GM18511 (cell line): Measurements from ENCODE around the gene SMAD6.
A peak's percentile ranks its signal among the peaks of the same experiment; 100 is the strongest.

Source experiments
- ATAC-seq: cut with Tn5 transposase; IDR thresholded peaks from one replicate; pipeline ENCODE4 v1.9.1; 2021; ENCODE audit warnings: mild to moderate bottlenecking, moderate library complexity; ENCODE audit not compliant: unreplicated experiment

SMAD6 gene

DNA sequence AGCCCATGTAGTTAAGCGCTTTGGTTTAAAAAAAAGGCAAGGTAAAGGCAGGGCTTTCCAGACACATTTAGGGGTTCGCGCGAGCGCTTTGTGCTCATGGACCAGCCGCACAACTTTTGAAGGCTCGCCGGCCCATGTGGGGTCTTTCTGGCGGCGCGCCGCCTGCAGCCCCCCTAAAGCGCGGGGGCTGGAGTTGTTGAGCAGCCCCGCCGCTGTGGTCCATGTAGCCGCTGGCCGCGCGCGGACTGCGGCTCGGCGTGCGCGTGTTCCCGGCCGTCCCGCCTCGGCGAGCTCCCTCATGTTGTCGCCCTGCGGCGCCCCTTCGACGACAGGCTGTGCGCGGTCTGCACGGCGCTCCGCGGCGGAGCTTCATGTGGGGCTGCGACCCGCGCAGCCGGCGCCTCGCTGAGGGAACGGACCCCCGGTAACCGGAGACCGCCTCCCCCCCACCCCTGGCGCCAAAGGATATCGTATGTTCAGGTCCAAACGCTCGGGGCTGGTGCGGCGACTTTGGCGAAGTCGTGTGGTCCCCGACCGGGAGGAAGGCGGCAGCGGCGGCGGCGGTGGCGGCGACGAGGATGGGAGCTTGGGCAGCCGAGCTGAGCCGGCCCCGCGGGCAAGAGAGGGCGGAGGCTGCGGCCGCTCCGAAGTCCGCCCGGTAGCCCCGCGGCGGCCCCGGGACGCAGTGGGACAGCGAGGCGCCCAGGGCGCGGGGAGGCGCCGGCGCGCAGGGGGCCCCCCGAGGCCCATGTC lies 927 bp downstream of the SMAD6 start:
- no peak for ATAC-seq

- ATAC-seq: no peak
Observed at GRCh38 chr15:66703540-66703941, 1.5 kb downstream of the SMAD6 start.

DNA sequence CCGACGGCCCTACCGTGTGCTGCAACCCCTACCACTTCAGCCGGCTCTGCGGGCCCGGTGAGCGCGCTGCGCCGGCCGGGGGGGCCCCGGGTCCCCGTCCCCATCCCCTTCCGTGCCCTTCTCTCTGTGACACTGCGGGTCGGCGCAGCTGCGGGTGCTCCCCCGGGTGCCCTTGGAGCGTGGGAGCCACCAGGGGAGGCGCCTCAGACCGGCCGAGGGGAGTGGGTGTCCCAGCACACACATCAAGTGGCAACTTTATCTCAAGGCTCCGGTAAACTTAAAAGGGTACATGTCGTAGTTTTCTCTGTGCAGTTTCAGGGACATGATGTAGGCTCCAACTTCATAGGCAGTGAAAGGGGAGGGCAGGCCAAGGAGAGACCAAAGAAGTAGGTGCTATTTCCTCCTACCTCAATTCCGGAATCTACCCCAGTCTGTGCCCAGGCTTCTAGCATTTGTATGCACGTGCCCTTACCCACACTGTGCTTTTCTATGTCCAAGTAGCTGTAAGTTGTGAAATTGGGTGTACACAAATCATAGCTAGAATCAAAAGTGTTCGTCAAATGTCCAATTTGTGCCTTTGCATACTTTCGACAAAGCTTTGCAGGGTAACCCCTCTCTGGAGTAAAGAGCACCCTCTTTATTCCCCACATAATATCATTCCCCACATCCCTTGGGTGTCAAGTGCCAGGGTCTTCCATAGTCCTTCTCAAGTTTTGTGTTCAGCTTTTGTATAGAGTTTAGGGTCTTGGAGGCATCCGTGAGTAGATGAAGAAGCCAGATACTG lies 2.2 kb downstream of the SMAD6 start:
- ATAC-seq: no peak

DNA sequence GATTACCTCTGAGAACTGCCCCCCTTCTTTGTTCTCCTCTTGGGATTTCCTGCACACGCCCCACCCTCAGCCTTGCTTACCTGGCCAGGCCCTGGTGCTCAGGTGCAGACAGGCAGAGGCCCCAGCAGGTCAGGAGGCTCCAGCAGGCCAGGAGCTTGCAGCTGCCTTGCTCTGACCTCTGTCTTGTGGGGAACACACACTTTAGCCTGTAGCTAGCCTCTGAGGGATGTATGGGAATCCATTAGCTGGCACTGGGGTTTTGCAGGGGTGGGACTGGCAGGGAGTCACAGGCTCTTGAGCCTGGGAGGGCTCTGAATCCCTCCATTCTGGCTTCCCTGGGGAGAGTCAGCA lies 2.7 kb downstream of the SMAD6 start:
- no peak for ATAC-seq

DNA sequence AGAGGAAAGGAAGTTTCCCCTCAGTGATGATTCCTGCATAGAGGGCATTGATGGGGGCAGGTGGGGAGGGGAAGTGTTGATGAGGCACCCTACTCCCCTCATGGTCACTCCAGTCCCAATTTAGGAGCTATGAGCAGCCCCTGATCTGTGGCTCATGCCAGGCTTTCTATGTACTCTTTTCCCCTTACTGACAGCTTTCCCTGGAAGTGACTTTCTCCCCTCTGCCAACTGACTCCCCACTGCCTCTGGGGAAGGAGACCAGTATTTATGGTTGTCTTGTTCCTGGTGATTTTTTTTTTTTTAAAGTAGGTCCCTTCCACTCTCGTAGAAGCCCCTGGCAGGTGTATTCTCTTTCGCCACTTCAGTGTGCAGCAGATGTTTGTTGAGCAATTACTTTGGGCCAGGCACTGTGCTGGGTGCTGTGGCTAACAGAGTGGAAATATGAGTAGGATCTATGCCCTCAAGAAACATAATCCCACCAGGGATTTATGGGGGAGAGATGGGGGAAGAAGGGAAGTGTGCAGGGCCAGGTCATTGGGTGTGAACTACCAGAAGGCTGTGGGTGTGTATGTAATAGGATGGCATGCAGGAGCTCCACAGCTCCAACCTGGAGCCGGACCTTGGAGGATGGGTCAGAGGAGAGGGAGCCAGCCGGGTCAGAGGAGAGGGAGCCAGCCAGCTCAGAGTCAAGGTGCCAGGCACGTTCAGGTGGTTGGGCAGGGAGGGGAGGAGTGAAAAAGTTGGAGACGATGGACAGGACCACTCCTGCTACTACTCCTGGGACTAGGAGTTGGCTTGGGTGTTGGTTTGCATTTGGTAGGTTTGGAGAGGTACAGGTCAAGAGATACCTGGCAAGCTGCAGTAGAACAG lies 3.5 kb downstream of the SMAD6 start:
- ATAC-seq: no peak

DNA sequence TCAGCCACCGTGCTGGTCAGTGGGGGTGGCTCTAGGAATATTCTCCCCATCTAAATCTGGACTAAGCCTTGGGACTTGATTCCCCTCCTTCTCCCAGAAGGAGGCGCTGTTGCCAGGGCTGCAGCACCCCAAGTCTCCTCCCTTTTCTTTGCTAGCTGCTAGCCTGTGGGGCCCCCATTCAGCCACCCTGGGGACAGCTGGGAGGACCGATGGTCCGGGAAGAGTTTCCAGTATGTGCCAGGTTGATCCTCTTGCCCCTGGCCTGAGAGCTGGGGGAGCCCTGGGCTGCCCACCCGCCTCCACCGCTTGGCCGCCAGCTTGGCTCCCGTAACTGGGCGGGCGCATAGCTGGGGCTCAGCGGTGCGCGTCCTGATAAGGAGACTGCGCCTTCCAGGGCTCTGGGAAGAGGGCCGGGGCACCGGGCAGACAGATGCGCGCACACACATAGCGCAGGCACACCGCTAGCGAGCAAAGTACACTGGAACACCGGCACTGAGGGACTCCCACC lies 4.2 kb downstream of the SMAD6 start:
- ATAC-seq: no peak

- ATAC-seq: no peak
Observed at GRCh38 chr15:66706840-66707239, 4.8 kb downstream of the SMAD6 start.

DNA sequence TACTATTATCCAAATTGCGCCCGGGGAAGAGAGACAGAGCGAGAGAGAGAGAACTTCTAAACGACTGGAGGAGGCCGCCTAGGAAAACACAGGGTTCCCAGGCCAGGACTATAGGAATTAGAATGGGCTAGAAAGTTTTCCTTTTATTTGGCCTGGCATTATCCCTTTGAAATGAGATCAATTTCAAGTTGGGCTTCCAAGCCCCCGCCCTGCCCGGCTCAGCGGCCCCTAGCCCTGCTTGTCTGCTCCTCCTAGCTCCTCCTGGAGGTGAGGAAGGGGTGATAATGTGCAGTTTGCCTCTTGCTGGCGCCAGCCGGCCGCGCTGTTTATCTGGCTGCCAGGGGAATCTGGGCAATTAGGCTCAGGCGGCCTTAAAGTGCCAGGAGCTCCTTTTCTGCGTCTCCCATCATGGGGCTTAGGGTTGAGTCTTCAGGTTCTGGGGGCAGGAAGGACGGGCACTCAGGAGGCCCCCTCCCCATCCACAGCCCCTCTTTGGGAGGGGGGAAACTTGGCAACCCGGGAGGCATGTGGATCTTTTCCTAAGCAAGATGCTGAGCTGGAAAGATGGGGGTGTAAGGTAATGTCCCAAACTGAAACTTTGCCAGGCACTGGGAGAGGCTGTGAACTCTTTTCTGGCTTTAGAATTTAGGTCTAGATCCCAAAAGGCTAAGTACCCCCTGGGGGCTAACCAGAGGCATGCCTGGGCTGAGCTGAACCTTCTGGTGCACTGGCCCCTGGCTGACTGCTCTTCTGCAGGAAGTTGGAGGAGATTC lies 5.5 kb downstream of the SMAD6 start:
- no peak for ATAC-seq

DNA sequence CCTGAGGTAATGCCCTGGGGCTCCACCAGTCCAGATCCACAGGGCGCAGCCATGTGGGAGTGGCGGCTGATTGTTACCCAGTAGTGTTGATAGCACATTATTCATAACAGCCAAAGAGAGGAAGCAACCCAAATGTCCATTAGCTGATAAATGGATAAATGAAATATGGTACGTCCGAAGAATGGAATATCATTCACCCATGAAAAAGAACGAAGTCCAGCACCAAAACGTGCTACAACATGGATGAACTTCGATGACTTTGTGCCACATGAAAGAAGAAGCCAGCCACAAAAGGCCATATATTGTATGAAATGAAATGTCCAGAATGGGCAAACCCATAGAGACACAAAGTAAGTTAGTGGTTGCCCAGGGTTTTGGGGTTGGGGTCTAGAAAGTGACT lies 6.4 kb downstream of the SMAD6 start:
- no peak for ATAC-seq

GRCh38 chr15:66709884-66710283 lies 7.8 kb downstream of the SMAD6 start:
- ATAC-seq: no peak

DNA sequence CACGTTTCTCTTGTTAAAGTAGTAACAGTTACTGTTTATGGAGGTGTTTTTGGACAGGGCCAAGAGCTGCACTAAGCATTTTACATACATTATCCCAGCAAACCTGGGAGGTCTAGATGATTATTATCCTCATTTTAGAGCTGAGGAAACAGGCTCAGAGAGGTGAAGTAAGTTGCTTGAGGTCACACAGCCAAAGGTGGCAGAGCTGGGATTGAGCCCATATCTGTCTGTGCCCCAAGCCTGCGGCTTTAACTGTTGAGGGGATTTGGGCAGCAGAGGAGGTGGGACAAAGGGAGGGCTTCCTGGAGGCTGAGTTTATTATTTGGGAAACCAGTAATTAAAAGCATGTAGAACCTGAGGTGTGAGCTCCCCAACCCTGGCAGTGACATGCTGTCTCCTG lies 9.2 kb downstream of the SMAD6 start:
- ATAC-seq: no peak

DNA sequence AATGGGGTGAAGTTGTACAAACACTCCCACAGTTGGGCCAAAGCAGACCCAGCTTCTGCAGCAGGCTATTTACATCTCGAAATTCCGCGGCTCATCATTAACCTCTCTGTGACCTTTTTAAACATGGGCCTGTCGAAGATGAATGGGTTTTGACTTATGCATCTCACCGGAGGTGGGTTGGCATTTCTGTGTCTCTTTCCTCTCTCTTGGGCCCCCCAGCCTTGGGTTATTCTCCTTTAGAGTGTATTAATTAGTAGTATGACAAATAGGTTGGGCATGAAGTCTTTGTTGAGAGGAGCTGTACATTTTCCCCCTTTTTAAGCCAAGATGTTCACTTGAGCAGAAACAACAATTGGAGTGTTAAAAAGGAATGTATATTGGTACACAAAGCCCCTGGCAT lies 9.8 kb downstream of the SMAD6 start:
- ATAC-seq: no peak

DNA sequence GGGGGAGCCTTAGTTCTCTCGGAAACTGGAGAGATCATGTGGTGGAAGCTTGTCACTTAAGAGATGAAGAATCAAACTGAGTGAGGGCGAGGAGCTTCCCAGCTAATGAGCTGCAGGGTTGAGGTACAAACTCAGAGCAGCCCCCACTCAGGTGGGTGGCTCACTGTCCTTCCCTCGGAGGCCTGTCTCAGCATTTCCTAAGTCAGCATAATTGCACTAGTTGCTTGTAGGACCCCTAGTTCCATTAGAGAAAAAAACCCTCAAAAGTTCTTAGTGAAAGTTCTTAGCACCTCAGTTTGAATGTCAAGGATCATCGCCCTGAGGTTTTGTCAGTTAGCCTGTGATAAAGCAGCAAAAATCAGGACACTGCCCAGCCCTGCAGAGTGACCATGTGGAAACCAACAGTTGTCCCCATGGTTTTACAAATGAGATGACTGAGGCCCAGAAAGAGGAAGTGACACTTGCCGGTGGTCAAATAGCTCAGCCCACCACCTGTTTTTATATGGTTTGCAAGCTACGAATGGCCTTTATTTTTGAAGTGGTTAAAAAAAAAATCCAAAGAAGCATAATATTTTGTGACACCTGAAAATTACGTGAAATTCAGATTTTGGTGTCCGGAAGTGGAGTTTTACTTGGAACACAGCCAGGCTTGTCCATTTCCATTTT lies 11.9 kb downstream of the SMAD6 start:
- peak; percentile 67 for ATAC-seq

- peak; percentile 20 for ATAC-seq
Observed at GRCh38 chr15:66714543-66714981, 12.5 kb downstream of the SMAD6 start.

DNA sequence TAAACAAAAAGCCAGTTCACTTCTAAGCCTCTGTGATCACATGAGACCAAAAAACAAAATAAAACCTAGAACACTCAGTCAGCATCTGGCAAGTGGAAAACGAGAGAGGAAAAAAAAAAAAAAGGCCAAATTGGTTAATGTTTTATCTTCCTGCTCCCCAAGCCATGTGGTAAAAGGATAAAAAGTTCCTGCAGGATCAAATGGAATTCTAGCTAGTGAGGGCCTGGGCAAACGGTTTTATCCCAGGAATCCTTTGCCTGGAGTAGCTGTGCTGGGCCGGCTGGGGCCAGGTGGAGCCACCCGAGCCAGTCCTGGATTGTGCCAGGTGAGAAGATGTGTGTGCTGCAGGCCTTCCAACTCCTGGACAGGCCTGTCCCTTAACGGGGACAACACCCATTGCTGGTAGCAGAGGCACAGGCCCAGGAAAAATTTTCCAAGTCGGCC lies 13.2 kb downstream of the SMAD6 start:
- ATAC-seq: no peak

DNA sequence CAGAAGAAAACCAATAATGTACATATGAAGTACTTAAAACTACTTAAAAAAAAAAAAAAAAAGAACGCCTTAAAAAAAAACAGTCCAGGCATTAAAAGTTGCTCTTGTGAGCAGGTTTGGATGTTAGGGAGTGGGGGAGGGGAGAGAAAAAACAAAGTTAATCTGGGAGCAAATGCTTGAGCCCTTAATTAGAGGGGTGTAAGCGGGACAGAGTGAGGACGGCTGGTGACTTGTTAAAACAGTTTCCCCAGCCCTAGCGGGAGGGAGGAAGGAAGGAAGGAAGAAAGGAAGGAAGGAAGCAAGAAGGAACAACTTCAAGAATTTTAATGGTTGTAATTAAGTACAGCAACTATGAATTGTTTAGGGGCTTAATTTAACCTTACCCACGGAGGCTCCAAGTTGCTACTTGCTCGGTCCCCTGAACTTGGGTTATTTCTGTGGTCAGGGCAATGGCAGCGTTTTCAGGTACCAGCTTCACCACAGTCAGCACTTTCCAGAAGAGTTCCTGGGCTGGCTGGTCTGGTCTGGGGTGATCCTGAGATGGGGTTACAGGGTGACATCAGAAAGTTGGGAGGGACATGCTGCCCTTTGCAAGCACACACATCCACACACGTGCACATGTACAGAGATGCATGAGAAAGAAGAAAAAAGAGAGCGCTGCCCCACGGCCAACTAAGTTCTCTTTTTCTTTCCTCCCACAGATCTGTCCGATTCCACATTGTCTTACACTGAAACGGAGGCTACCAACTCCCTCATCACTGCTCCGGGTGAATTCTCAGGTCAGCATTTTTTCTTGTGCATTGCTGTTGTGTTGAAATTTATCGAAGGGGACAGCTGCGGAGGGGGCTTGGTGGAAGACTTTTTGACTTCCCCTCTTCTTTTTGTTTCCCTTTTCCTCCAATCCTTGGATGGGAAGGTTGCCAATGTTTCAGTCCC lies 14.0 kb downstream of the SMAD6 start:
- no peak for ATAC-seq

- no peak for ATAC-seq
Observed at GRCh38 chr15:66716656-66717020, 14.6 kb downstream of the SMAD6 start.

- no peak for ATAC-seq
Observed at GRCh38 chr15:66718220-66718988, 16.4 kb downstream of the SMAD6 start.
